ENCODE data around the gene SOD2. TPM values are rescaled to one million over a fixed set of nuclear protein-coding genes. Genes with fewer than 3 reads are reported as not detected.
A peak's percentile ranks its signal among the peaks of the same experiment; 100 is the strongest.

SOD2 gene
- total RNA-seq, 1 donor from 2014 or later = 64.0 TPM

- H3K9ac ChIP-seq (ENCODE audit: low read length) = no peak overlapping the region
- H4K20me1 ChIP-seq (ENCODE audit: insufficient read depth, low read length) = no peaks in the 10 kb centered on the region
- H3K79me2 ChIP-seq (ENCODE audit: insufficient read depth, low read length) = no peaks in the 10 kb centered on the region
- Mint-ChIP-seq H3K36me3 (ENCODE audit: low read depth, unreplicated experiment) (peaks cover 5% of the 10 kb centered on the region), H3K27me3 (ENCODE audit: low read depth, unreplicated experiment) (no peaks in the 10 kb centered on the region), H3K9me3 (ENCODE audit: unreplicated experiment) (peaks cover 3% of the 10 kb centered on the region), H3K4me3 (ENCODE audit: unreplicated experiment) (no peak overlapping the region), H3K27ac (ENCODE audit: unreplicated experiment) (peak overlapping the region; percentile 54), H3K4me1 (ENCODE audit: low read depth, unreplicated experiment) (peaks cover 8% of the 10 kb centered on the region)
- no peak overlapping the region for H2AFZ ChIP-seq (ENCODE audit: low read depth, low read length)
- FAIRE-seq = no peak
- no peak overlapping the region for H3K27ac ChIP-seq (ENCODE audit: low read depth, low read length)
- H3K36me3 ChIP-seq (ENCODE audit: insufficient read depth, low read length) = peaks cover 2% of the 10 kb centered on the region
- TF ChIP-seq EZH2 (IDR thresholded peaks at IDR 0.05; ENCODE audit: insufficient read depth, low read length) = no peak
- TF ChIP-seq CTCF (IDR thresholded peaks at IDR 0.05; ENCODE audit: insufficient read depth, low read depth, low read length) = no peak
- H3K4me3 ChIP-seq (ENCODE audit: insufficient read depth, low read depth, low read length) = no peak overlapping the region
- DNase-seq (ENCODE audit: low read depth) = no peak
- H3K27me3 ChIP-seq (ENCODE audit: insufficient read depth, low read length) = no peaks in the 10 kb centered on the region
- H3K9me3 ChIP-seq (ENCODE audit: insufficient read depth, low read depth, low read length) = no peaks in the 10 kb centered on the region
- no peaks in the 10 kb centered on the region for H3K4me1 ChIP-seq (ENCODE audit: insufficient read depth, low read length)
- H3K4me2 ChIP-seq (ENCODE audit: low read length) = no peak overlapping the region
These were observed 12.9 kb downstream of the SOD2 start for GRCh38 chr6:159680104-159680503.

DNA sequence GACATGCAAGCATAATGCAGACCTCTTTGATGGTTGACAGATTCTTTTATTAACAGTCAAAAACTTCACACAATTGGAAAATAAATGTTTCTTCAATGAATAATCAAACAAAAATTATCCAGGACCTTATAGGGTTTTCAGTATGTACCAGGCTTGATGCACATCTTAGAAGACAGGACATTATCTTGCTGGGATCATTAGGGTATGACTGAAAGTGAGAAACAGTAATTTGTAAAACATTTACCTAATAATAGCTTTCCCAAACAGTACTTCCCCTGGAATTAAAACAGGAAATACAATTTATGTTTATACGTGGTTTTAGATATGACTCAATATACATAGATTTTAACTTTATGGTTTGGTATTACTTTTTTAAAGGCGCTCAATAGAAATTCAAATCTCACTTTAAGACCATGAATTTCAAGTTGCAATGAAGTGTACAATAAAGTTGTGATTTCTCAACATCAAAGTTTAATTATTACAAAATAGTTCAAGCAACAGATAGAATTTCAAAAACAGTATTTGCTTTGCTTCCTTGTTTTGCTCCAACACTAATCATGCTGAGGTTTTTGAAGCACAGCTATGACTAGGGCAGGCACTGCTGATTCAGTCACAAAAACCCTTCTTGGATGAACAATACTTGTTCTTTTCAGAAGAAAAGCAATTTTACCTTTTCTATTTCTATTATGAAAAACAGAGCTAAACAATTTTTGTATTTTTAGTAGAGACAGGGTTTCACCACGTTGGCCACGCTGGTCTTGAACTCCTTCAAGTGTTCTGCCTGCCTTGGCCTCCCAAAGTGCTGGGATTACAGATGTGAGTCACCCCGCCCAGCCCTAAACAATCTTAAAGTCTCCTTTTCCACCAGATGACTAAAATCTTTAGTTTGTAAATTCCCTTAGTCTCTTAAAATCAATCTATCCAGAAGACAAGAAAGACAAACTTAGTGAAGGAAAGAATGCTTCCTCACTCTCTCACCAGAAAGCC lies 13.7 kb downstream of the SOD2 start:
- FAIRE-seq = peak; percentile 17
- H3K27ac ChIP-seq (ENCODE audit: low read depth, low read length) = no peak overlapping the region
- peaks cover 2% of the 10 kb centered on the region for H3K36me3 ChIP-seq (ENCODE audit: insufficient read depth, low read length)
- Mint-ChIP-seq H3K4me3 (ENCODE audit: unreplicated experiment) (no peak overlapping the region), H3K4me1 (ENCODE audit: low read depth, unreplicated experiment) (peaks cover 8% of the 10 kb centered on the region), H3K27ac (ENCODE audit: unreplicated experiment) (peak overlapping the region; percentile 54), H3K36me3 (ENCODE audit: low read depth, unreplicated experiment) (peaks cover 5% of the 10 kb centered on the region), H3K27me3 (ENCODE audit: low read depth, unreplicated experiment) (no peaks in the 10 kb centered on the region), H3K9me3 (ENCODE audit: unreplicated experiment) (peaks cover 6% of the 10 kb centered on the region)
- H3K79me2 ChIP-seq (ENCODE audit: insufficient read depth, low read length) = no peaks in the 10 kb centered on the region
- H3K9me3 ChIP-seq (ENCODE audit: insufficient read depth, low read depth, low read length) = no peaks in the 10 kb centered on the region
- no peaks in the 10 kb centered on the region for H3K4me1 ChIP-seq (ENCODE audit: insufficient read depth, low read length)
- no peak overlapping the region for H3K4me3 ChIP-seq (ENCODE audit: insufficient read depth, low read depth, low read length)
- no peak overlapping the region for H3K9ac ChIP-seq (ENCODE audit: low read length)
- DNase-seq (ENCODE audit: low read depth) = no peak
- H3K4me2 ChIP-seq (ENCODE audit: low read length) = no peak overlapping the region
- no peak for TF ChIP-seq EZH2 (IDR thresholded peaks at IDR 0.05; ENCODE audit: insufficient read depth, low read length)
- TF ChIP-seq CTCF (IDR thresholded peaks at IDR 0.05; ENCODE audit: insufficient read depth, low read depth, low read length) = no peak
- no peaks in the 10 kb centered on the region for H3K27me3 ChIP-seq (ENCODE audit: insufficient read depth, low read length)
- no peak overlapping the region for H2AFZ ChIP-seq (ENCODE audit: low read depth, low read length)
- no peaks in the 10 kb centered on the region for H4K20me1 ChIP-seq (ENCODE audit: insufficient read depth, low read length)

GRCh38 chr6:159678574-159678973 lies 14.5 kb downstream of the SOD2 start:
- no peak overlapping the region for H2AFZ ChIP-seq (ENCODE audit: low read depth, low read length)
- Mint-ChIP-seq H3K4me1 (ENCODE audit: low read depth, unreplicated experiment) (peaks cover 8% of the 10 kb centered on the region), H3K36me3 (ENCODE audit: low read depth, unreplicated experiment) (peaks cover 5% of the 10 kb centered on the region), H3K9me3 (ENCODE audit: unreplicated experiment) (peaks cover 6% of the 10 kb centered on the region), H3K27ac (ENCODE audit: unreplicated experiment) (no peak overlapping the region), H3K27me3 (ENCODE audit: low read depth, unreplicated experiment) (no peaks in the 10 kb centered on the region), H3K4me3 (ENCODE audit: unreplicated experiment) (no peak overlapping the region)
- no peaks in the 10 kb centered on the region for H3K9me3 ChIP-seq (ENCODE audit: insufficient read depth, low read depth, low read length)
- no peak overlapping the region for H3K4me3 ChIP-seq (ENCODE audit: insufficient read depth, low read depth, low read length)
- TF ChIP-seq EZH2 (IDR thresholded peaks at IDR 0.05; ENCODE audit: insufficient read depth, low read length) = no peak
- TF ChIP-seq CTCF (IDR thresholded peaks at IDR 0.05; ENCODE audit: insufficient read depth, low read depth, low read length) = no peak
- no peak for DNase-seq (ENCODE audit: low read depth)
- no peaks in the 10 kb centered on the region for H4K20me1 ChIP-seq (ENCODE audit: insufficient read depth, low read length)
- H3K36me3 ChIP-seq (ENCODE audit: insufficient read depth, low read length) = peaks cover under 1% of the 10 kb centered on the region
- H3K27ac ChIP-seq (ENCODE audit: low read depth, low read length) = no peak overlapping the region
- no peaks in the 10 kb centered on the region for H3K4me1 ChIP-seq (ENCODE audit: insufficient read depth, low read length)
- no peak for FAIRE-seq
- no peak overlapping the region for H3K4me2 ChIP-seq (ENCODE audit: low read length)
- no peak overlapping the region for H3K9ac ChIP-seq (ENCODE audit: low read length)
- no peaks in the 10 kb centered on the region for H3K27me3 ChIP-seq (ENCODE audit: insufficient read depth, low read length)
- no peaks in the 10 kb centered on the region for H3K79me2 ChIP-seq (ENCODE audit: insufficient read depth, low read length)

All from astrocyte (in vitro differentiated cells and primary cell).